Measurements from ENCODE around the gene CEACAM19.
"Not testable (repeated sequence)": the region's sequence is repeated elsewhere in the genome, so short reads cannot be mapped to it uniquely, and the experiment has no call there.

Gene CEACAM19

GRCh38 chr19:44646049-44646416 lies 25.2 kb upstream of the CEACAM19 start:
- no peak for DNase-seq

GRCh38 chr19:44647144-44647543 lies 24.1 kb upstream of the CEACAM19 start:
- no peak for DNase-seq

DNA sequence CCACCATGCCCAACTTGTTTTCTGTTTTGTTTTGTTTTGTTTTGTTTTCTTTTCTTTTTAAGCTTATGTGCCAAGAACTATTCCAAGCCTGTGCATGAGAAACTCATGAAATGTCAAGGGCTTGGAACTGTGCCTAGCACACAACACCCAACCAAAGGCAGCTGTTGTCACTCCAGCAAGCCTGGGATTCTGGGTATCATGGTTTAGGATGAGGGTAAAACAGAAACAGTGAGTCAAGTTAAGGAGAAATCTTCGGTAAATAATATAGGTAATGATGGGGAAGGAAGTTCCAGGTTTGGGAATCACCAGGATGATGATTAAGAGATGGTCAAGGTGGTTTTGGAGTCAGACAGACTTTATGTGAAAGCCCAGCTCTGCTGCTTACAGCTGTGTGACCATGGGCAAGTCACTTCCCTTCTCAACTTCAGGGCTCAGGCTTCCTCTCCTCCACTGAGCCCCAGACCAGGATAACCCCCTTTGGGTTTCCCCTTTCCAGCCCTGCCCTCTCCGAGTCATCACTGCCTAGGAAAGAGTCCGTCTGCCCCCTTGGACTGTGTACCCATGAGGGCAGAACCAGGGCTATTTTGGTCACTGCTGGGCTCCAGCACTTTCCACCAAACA lies 22.5 kb upstream of the CEACAM19 start:
- no peak for DNase-seq

DNA sequence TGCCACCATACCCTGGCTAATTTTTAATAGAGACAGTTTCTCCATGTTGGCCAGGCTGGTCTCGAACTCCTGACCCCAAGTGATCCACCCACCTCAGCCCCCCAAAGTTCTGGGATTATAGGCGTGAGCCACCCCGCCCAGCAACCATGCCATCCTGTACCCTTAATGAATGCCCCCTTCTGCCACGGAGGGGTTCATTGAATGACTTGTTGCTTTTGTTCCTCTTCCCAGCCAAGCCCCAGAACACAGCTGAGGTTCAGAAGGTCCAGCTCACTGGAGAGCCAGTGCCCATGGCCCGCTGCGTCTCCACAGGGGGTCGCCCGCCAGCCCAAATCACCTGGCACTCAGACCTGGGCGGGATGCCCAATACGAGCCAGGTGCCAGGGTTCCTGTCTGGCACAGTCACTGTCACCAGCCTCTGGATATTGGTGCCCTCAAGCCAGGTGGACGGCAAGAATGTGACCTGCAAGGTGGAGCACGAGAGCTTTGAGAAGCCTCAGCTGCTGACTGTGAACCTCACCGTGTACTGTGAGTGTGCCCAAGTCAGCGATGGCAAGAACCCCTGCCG lies 21.6 kb upstream of the CEACAM19 start:
- no peak for DNase-seq

GRCh38 chr19:44653343-44653742 lies 17.9 kb upstream of the CEACAM19 start:
- no peak for DNase-seq

GRCh38 chr19:44653977-44654774 lies 17.1 kb upstream of the CEACAM19 start:
- DNase-seq = no peak

DNA sequence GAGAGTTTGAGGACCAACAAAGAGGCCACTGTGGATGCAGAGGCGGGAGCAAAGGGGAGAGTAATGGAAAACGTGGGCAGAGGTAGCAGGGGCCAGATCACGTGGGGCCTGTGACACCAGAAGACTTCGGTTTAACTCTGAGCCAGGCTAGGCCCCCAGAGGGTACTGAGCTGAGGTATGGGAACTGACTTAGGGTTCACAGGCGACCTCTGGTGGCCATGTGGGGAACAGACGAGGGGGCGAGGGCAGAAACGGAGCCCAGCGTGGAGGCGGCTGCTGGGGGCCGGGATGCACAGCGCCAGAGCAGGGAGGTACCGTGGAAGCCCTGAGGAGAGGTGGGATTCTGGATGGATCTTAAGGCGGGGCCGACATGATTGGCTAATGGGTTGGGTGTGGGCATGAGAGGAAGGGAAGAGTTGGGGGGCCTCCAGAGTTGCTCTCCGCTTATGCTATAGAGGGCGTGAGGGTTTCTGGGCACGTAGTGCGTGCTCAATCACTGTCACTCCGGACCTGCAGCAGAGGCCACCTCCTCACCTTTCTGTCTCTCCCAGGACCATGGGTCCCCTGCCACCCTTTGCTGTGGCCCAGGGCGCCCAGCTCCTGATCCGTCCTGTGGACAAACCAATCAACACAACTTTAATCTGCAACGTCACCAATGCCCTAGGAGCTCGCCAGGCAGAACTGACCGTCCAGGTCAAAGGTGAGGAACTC lies 13.9 kb upstream of the CEACAM19 start:
- DNase-seq = peak; percentile 18

DNA sequence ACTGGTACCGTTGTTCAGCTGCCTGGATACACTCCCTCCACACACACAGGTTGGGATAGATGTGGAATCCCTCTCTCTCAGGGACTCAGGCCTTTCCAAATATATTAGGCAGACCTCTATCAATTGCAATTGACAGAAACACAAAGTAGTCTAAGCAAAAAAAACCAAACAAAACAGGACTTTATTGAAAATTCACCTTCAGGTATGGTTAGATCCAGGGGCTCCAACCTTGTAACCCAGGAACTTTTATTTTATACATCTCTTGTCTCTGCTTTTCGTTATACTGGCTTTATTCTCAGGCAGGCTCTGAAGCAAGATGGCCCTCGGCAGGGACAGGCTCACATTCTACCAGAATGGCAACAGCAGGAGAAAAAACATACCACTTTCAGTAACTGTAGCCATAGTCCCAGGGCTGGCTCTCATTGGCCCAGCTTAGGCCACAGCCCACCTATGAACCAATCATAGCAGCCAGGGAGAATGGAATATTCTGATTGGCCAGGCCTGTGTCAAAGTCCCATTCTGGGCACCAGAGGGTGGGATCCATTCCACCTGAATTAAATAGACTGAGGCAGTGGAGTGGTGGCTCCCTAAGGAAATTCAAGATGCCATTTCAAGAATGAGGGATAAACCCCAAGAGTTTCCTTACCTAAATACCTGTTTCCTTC lies 13.1 kb upstream of the CEACAM19 start:
- no peak for DNase-seq

- no peak for DNase-seq
These were observed 11.2 kb upstream of the CEACAM19 start for GRCh38 chr19:44660081-44660480.

DNA sequence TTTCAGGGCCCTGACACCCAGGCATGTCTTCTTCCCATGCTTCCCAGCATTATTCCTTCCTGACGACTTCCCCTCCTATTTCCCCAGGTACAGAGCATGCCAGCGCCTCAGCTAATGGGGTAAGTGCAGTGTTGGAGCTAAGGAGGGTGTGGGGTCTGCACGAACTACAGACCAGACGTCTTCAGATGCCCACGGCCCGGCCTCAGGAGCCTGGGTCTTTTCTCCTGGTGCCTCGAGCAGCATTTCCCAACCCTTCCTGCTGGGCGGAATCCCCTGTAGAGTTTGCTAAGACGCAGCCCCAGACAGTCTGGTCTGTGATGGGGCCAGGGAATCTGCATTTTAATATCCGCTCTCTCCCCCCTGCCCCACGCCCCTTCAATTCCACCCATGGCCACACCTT lies 10.1 kb upstream of the CEACAM19 start:
- DNase-seq = no peak

- DNase-seq = no peak
These were observed 9.4 kb upstream of the CEACAM19 start for GRCh38 chr19:44661904-44662303.

DNA sequence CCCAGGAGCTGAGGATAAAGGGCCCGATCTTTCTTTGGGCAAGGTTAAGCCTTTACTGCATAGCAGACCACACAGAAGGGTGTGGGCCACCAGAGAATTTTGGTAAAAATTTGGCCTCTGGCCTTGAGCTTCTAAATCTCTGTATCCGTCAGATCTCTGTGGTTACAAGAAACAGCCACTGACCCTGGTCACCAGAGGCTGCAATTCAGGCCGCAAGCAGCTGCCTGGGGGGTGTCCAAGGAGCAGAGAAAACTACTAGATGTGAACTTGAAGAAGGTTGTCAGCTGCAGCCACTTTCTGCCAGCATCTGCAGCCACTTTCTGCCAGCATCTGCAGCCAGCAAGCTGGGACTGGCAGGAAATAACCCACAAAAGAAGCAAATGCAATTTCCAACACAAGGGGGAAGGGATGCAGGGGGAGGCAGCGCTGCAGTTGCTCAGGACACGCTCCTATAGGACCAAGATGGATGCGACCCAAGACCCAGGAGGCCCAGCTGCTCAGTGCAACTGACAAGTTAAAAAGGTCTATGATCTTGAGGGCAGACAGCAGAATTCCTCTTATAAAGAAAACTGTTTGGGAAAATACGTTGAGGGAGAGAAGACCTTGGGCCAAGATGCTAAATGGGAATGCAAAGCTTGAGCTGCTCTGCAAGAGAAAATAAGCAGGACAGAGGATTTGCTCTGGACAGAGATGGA lies 8.4 kb upstream of the CEACAM19 start:
- DNase-seq = no peak

GRCh38 chr19:44663996-44664395 lies 7.3 kb upstream of the CEACAM19 start:
- no peak for DNase-seq

DNA sequence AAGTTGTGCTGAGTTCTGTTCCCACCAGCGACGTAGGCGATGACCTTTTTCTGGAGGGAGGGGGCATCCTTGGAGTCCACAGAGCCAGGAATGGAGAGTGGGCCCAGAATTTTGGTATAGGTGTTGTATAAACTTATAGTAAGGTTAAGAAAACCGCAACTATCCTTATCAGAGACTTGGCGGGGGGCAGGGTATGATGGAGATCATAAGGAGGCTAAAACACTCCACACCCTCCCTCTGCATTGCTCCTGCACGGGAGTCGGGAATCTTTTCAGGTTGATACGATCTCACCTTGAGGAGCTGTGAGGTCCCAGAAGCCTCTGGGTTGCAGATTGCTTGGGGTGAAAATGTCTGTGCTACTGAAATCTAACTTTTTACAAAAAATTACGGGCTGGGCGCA lies 6.3 kb upstream of the CEACAM19 start:
- DNase-seq = no peak

GRCh38 chr19:44666852-44667556 lies 4.3 kb upstream of the CEACAM19 start:
- DNase-seq = no peak

- DNase-seq = no peak
These were observed 2.1 kb upstream of the CEACAM19 start for GRCh38 chr19:44668985-44669764.

DNA sequence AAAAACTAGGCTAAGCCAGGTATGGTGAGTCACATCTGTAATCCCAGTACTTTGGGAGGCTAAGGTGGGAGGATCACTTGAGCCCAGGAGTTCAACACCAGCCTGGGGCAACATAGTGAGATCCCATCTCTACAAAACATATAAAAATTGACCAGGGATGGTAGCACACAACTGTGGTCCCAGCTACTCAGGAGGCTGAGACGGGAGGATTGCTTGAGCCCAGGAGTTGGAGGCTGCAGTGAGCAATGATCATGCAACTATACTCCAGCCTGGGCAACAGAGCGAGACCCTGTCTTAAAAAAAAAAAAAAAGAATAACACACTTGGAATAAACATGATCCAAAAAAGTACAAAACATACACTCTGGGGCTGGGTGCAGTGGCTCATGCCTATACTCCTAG lies 1.3 kb upstream of the CEACAM19 start:
- DNase-seq = not testable (repeated sequence)

DNA sequence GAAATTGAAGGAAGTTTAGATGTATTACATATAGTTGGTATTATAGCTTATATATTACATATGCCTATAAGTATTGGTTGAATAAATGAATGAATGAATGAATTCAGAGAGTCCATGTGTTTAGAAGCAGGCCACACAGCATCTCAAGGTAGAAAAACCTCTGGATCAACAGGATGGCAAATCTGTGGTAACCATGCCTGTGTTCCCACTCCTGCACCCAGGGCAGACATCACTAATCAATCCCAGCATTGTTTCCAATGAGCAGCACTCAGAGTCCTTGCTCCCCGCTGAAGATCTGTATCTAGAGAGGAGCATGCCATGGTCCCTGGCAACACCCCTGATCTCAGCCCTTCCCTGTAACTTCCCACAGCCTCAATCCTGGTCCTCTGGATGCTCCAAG lies 944 bp downstream of the CEACAM19 start:
- no peak for DNase-seq

- DNase-seq = no peak
These were observed 2.2 kb downstream of the CEACAM19 start for GRCh38 chr19:44673510-44673909.

GRCh38 chr19:44675521-44675920 lies 4.2 kb downstream of the CEACAM19 start:
- no peak for DNase-seq
